GM18907 (cell line): ENCODE results near the gene SCFD2.

ENCODE experiments used
- ATAC-seq: cut with Tn5 transposase; IDR thresholded peaks from one replicate; pipeline ENCODE4 v1.9.1; 2021; ENCODE audit warnings: mild to moderate bottlenecking, moderate library complexity; ENCODE audit not compliant: unreplicated experiment

Gene SCFD2

GRCh38 chr4:52966781-52967180 lies 399.1 kb downstream of the SCFD2 start:
- ATAC-seq, result no peak

- no peak for ATAC-seq
These were observed 399.7 kb downstream of the SCFD2 start for GRCh38 chr4:52966172-52966571.

DNA sequence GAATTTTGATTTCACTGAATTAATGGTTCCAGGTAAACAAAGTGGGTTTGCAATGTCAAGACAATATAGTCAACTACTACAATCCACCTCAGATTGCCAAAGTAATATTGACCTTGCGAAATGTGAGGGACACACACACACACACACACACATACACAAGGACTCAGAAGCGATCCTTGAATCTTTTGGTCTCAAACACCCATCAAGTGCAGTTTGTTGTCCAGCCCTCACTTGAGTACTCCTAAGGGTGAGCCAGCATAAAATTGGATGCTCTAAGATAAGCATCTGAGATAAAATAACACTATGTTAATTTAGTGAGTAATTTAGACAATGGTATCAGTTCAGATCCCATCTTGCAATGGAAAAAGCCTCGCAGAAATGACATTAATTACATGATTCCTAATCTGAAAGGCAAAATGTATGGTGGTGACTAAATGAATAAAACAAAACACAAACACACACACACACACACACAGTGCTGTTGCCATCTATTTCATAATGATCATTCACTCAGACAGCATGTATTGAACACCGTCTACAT lies 401.2 kb downstream of the SCFD2 start:
- no peak for ATAC-seq

- no peak for ATAC-seq
These were observed 401.9 kb downstream of the SCFD2 start for GRCh38 chr4:52964011-52964410.

DNA sequence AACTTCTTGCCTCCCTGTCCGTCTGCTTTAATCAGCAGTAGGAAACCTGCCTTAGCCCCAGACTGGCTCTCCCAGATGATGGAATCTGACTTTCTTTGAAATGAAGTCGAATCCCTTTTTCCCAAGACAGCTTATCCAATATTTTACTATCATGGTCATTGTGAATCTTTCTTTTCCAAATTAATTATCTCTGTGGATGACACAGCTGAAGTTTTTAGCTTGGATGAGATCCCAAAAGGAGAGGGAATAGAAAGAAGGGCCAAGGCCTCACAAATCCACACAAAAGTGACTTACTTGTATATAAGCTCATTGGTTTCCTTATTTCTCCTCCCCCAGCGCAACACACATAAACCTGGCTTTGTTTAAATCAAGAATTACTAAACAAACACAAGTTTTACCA lies 403.1 kb downstream of the SCFD2 start:
- ATAC-seq, result no peak

- ATAC-seq, result no peak
These were observed 404.0 kb downstream of the SCFD2 start for GRCh38 chr4:52961666-52962412.

- no peak for ATAC-seq
These were observed 406.3 kb downstream of the SCFD2 start for GRCh38 chr4:52959541-52959940.

GRCh38 chr4:52957835-52958631 lies 407.8 kb downstream of the SCFD2 start:
- ATAC-seq, result no peak

GRCh38 chr4:52957220-52957686 lies 408.6 kb downstream of the SCFD2 start:
- no peak for ATAC-seq

- no peak for ATAC-seq
These were observed 409.2 kb downstream of the SCFD2 start for GRCh38 chr4:52956691-52957090.

DNA sequence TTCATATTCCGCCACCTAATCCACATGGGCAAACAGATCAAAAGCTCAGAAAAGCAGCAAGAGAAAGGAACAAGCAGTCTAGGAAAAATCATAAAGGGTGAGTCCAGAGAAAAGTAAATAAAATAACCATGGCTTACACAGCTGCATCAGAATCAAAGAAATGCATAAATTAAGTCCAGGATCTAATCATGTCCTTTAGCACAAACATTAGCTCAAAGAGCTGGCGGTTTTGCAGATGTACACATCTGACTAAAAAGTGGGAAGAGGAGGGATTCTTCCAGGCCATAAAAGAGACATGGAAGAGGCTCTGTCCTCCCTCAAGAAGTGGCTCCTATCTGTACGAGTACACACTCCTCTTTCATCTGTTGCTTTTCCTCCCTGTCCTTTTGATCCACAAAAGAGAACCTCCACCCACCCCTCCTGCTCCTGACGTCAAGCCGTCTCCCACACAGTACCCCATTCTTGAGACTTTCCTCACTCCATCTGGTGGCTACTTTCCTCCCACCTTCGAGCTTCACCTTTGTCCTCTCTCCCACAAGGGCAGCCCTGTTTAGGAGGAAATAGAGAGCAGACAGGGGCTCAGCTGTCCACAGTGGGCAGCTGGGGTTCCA lies 411.2 kb downstream of the SCFD2 start:
- ATAC-seq, result no peak

- no peak for ATAC-seq
These were observed 413.3 kb downstream of the SCFD2 start for GRCh38 chr4:52952540-52952939.

DNA sequence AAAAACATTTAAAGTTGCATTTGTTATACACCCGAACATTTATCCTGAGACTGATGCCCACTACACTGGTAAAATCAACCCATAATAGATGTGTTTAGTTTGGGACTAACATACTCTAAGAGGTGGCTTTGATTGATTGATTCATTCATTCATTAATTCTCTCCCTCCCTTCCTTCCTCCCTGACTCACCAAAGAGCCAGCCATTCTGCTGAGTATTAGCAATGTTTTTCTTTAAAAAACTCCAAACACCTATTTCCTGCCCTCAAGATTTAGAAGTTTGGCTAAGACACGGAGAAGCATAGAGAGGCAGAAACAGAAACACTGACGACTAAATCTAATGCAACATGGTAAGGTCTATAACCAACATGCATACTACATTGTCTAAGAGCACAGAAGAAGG lies 414.8 kb downstream of the SCFD2 start:
- no peak for ATAC-seq

- no peak for ATAC-seq
These were observed 415.6 kb downstream of the SCFD2 start for GRCh38 chr4:52950226-52950625.

GRCh38 chr4:52949336-52949735 lies 416.5 kb downstream of the SCFD2 start:
- ATAC-seq, result no peak

- ATAC-seq, result no peak
These were observed 417.8 kb downstream of the SCFD2 start for GRCh38 chr4:52948057-52948423.

- no peak for ATAC-seq
These were observed 418.3 kb downstream of the SCFD2 start for GRCh38 chr4:52947401-52948056.

GRCh38 chr4:52946855-52947254 lies 419.0 kb downstream of the SCFD2 start:
- ATAC-seq, result no peak

DNA sequence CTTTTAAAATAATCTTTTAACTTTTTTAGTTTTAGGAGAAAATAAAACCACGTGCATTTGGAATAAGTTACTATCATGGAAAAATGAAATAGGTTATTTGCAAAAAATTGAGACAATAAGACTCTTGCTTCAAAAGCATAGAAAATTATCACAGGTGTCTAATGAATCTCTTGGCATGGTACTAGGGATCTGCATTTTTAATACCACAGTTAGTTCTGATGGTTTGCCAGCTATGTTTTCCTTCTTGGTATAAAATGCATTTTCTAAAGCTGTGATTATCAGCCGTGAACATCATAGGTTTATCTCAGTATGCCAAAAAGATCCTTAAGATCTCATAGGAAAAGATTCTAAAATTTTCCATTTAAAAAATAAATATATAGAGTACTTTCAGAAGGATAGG lies 419.9 kb downstream of the SCFD2 start:
- ATAC-seq, result no peak

GRCh38 chr4:52945326-52945898 lies 420.4 kb downstream of the SCFD2 start:
- ATAC-seq, result no peak

DNA sequence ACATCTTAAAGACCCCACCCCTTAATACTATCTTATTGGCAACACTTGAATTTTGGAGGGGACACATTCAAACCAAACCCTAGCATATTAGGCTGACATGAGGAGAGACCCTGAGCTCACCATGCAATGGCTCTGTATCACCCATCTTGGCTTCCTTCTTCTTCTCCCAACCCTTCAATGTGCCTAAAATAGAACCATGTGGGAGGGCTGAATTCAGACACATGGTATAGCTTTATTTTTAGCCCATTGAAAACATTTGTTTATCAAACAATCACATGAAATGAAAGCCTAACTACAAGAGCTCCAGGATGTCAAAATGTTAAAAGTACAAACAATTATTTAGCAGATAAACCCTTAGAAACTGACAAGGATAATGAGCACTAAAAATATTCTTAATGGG lies 422.2 kb downstream of the SCFD2 start:
- no peak for ATAC-seq
